Caco-2 (cell line): ENCODE results near the gene SYT1. TPM values are rescaled to one million over a fixed set of nuclear protein-coding genes. Genes with fewer than 3 reads are reported as not detected.

Experiments used
- BruUV-seq: library from RNA; stranded (reverse); fragments of 400-500 nt; replicated peaks from 2 replicates; lab custom pipeline; 2021; lab: Mats Ljungman, UMichigan
- CTCF ChIA-PET: fragments of 300-600 bp; sonication (Branson Sonifier 250); formaldehyde crosslinking; loops from one replicate; lab custom pipeline; 2022; ENCODE audit warnings: antibody characterized with exemption; lab: Charles Lee
- POLR2A ChIA-PET: fragments of 300-600 bp; sonication (Branson Sonifier 250); formaldehyde crosslinking; loops from one replicate; lab custom pipeline; 2022; ENCODE audit warnings: antibody characterized with exemption; lab: Charles Lee
- DNase-seq, 2 experiments: peaks; one replicate each; pipeline versions ENCODE4 v3.0.0 to v3.0.0-alpha.2; 2020 to 2022
- H3K27me3 ChIP-seq: replicated peaks from 2 replicates; pipeline ENCODE4 v1.6.0; 2011; ENCODE audit warnings: low read length; ENCODE audit not compliant: control insufficient read depth, insufficient read depth
- H3K36me3 ChIP-seq: 2 replicates; pipeline ENCODE4 v1.5.1; 2011; ENCODE audit warnings: low read length; ENCODE audit not compliant: control insufficient read depth, insufficient read depth
- H3K4me1 ChIP-seq: fragments of 250-450 bp; sonication (Bioruptor Pico); 2 replicates; pipeline ENCODE4 v1.5.1; 2020; ENCODE audit warnings: mild to moderate bottlenecking
- H3K4me3 ChIP-seq: 2 replicates; pipeline ENCODE4 v1.5.1; 2011; ENCODE audit warnings: low read depth, mild to moderate bottlenecking, control low read depth, low read length
- H3K9me3 ChIP-seq: fragments of 250-450 bp; sonication (Bioruptor Pico); 2 replicates; pipeline ENCODE4 v1.5.1; 2020; ENCODE audit warnings: mild to moderate bottlenecking, moderate library complexity
- H3K27ac Mint-ChIP-seq: one replicate; pipeline ENCODE4 v1.8.0; 2022; ENCODE audit warnings: mixed read lengths; ENCODE audit not compliant: unreplicated experiment
- H3K27me3 Mint-ChIP-seq: one replicate; pipeline ENCODE4 v1.8.0; 2022; ENCODE audit warnings: mixed read lengths; ENCODE audit not compliant: insufficient read depth, unreplicated experiment
- H3K36me3 Mint-ChIP-seq: one replicate; pipeline ENCODE4 v1.8.0; 2022; ENCODE audit warnings: mild to moderate bottlenecking, mixed read lengths; ENCODE audit not compliant: insufficient read depth, unreplicated experiment
- H3K4me1 Mint-ChIP-seq: one replicate; pipeline ENCODE4 v1.8.0; 2022; ENCODE audit warnings: low read depth, mixed read lengths; ENCODE audit not compliant: unreplicated experiment
- H3K4me3 Mint-ChIP-seq: one replicate; pipeline ENCODE4 v1.8.0; 2022; ENCODE audit warnings: mild to moderate bottlenecking, moderate library complexity, mixed read lengths; ENCODE audit not compliant: unreplicated experiment
- H3K9me3 Mint-ChIP-seq: one replicate; pipeline ENCODE4 v1.8.0; 2022; ENCODE audit warnings: mixed read lengths; ENCODE audit not compliant: unreplicated experiment
- intact Hi-C: fragments of 100-400 bp; cut with micrococcal nuclease; formaldehyde crosslinking; loops from one replicate; pipeline ENCODE4 v1.10.0; 2022; ENCODE audit not compliant: unreplicated experiment
- total RNA-seq: library from RNA; stranded (reverse); gene quantifications from 2 replicates; pipeline ENCODE4 v1.2.3, GENCODE V29; 2022
- TF ChIP-seq, protein P1 (sequence below), 2 experiments: fragments of 200-600 bp in 1 of 2; IDR thresholded peaks; 1 replicate in 1 of 2; 2 replicates in 1 of 2; pipeline versions ENCODE4 v1.5.1 to v1.8.0; 2011 to 2022; ENCODE audit warnings: antibody characterized with exemption in 1 of 2, control low read depth in 1 of 2, inconsistent platforms in 1 of 2, low read depth in 1 of 2, low read length in 1 of 2, mild to moderate bottlenecking in 1 of 2, moderate library complexity in 1 of 2; ENCODE audit not compliant: insufficient read depth in 1 of 2, severe bottlenecking in 1 of 2, unreplicated experiment in 1 of 2

Gene SYT1
- total RNA-seq, 1 experiment from 2014 or later: 0.39 TPM

DNA sequence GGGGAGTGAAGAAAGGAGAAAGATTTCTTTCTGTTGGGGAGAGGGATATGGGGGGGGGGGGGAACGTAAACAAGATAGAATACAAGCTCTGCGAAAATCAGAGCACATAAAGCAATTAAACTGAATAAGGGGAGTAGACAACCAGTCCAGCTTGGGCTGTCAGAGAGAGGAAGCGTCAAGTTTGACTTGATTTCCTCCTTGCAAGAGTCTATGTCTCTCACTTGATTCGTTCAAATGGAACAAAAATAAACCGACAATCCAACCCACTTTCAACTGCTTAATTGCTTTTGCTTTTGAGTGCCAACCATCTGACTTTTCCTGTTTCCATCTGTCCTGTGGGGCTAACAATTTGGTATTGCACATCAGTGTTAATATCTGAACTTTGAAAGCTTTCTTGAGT, 942 bp downstream of the SYT1 start:
- no TSS peak for BruUV-seq
- Histone ChIP-seq H3K27me3 (no peaks in the 10 kb centered on the region), H3K36me3 (no peaks in the 10 kb centered on the region), H3K4me1 (peaks cover 8% of the 10 kb centered on the region), H3K4me3 (no peak overlapping the region), H3K9me3 (no peaks in the 10 kb centered on the region)
- ChIA-PET CTCF (no interaction called here), POLR2A (no interaction called here)
- intact Hi-C loops: no loop called here
- no peak for DNase-seq
- Mint-ChIP-seq H3K36me3 (no peaks in the 10 kb centered on the region), H3K4me3 (peak overlapping the region; percentile 84), H3K27me3 (peaks cover 15% of the 10 kb centered on the region), H3K27ac (no peak overlapping the region), H3K4me1 (peaks cover 11% of the 10 kb centered on the region), H3K9me3 (no peaks in the 10 kb centered on the region)
- TF ChIP-seq, protein P1, sequence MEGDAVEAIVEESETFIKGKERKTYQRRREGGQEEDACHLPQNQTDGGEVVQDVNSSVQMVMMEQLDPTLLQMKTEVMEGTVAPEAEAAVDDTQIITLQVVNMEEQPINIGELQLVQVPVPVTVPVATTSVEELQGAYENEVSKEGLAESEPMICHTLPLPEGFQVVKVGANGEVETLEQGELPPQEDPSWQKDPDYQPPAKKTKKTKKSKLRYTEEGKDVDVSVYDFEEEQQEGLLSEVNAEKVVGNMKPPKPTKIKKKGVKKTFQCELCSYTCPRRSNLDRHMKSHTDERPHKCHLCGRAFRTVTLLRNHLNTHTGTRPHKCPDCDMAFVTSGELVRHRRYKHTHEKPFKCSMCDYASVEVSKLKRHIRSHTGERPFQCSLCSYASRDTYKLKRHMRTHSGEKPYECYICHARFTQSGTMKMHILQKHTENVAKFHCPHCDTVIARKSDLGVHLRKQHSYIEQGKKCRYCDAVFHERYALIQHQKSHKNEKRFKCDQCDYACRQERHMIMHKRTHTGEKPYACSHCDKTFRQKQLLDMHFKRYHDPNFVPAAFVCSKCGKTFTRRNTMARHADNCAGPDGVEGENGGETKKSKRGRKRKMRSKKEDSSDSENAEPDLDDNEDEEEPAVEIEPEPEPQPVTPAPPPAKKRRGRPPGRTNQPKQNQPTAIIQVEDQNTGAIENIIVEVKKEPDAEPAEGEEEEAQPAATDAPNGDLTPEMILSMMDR (IDR thresholded peaks at IDR 0.05; ENCODE audit: insufficient read depth in 1 of 2, low read depth in 1 of 2, low read length in 1 of 2, severe bottlenecking in 1 of 2, unreplicated experiment in 1 of 2): no peak

DNA sequence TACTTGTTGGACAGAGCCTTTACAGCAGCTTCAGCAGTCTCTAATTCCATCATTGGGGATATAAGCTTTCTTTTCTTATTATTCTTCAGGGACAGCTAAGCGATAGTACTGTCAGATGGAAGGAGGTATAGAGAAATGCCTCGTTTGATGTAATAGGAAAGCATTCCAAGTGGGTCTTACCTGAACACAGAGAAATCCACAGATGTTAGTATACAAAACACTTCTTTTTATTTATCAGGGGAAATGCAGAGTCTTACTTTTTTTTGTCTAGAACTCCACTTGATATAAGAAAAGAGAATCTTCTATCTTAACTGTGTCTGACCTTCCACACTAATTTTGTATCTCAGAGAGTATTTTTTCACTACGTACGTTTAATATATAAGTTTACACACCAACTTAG, 1.9 kb downstream of the SYT1 start:
- H3K4me3 Mint-ChIP-seq: no peak overlapping the region
- peaks cover 11% of the 10 kb centered on the region for H3K4me1 Mint-ChIP-seq
- H3K36me3 Mint-ChIP-seq: no peaks in the 10 kb centered on the region

DNA sequence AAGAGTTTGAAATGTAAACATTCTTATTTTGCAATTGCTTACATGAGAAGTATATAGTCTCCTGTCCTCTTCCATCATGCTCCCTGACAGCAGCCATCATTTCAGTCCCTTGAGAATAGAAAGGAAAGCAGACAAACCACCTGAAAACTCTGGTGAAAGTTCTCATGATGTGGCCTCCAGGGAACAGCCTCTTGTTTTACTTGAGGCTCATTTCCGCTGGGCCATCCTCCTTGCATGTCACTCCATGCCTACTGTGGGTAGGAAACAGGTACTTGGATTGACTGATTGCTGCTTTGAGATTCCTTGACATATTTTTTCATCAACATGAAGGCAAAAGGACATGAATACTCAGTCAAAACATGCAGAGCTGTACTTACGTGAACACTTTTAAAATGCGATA, 6.0 kb downstream of the SYT1 start:
- no peak overlapping the region for H3K4me3 ChIP-seq
- no peak for DNase-seq
- TF ChIP-seq, protein P1 (IDR thresholded peaks at IDR 0.05; ENCODE audit: insufficient read depth in 1 of 2, low read depth in 1 of 2, low read length in 1 of 2, severe bottlenecking in 1 of 2, unreplicated experiment in 1 of 2): no peak
- peaks cover under 1% of the 10 kb centered on the region for H3K4me1 Mint-ChIP-seq
- no peaks in the 10 kb centered on the region for H3K9me3 ChIP-seq
- BruUV-seq: no TSS peak
- peaks cover 3% of the 10 kb centered on the region for H3K27me3 Mint-ChIP-seq
- intact Hi-C loops: no loop called here
- no peaks in the 10 kb centered on the region for H3K36me3 Mint-ChIP-seq
- H3K9me3 Mint-ChIP-seq: no peaks in the 10 kb centered on the region
- no peaks in the 10 kb centered on the region for H3K4me1 ChIP-seq
- no peaks in the 10 kb centered on the region for H3K36me3 ChIP-seq
- H3K27ac Mint-ChIP-seq: no peak overlapping the region
- ChIA-PET POLR2A (no interaction called here), CTCF (no interaction called here)
- no peaks in the 10 kb centered on the region for H3K27me3 ChIP-seq
- H3K4me3 Mint-ChIP-seq: no peak overlapping the region

More for the DNA sequence above, 1.9 kb downstream of the SYT1 start:
- H3K9me3 Mint-ChIP-seq: no peaks in the 10 kb centered on the region
- DNase-seq: no peak
- Histone ChIP-seq H3K4me3 (no peak overlapping the region), H3K4me1 (peaks cover 8% of the 10 kb centered on the region), H3K27me3 (no peaks in the 10 kb centered on the region), H3K36me3 (no peaks in the 10 kb centered on the region), H3K9me3 (no peaks in the 10 kb centered on the region)
- BruUV-seq: no TSS peak
- ChIA-PET POLR2A (no interaction called here), CTCF (no interaction called here)
- intact Hi-C loops: no loop called here
- peaks cover 15% of the 10 kb centered on the region for H3K27me3 Mint-ChIP-seq
- H3K27ac Mint-ChIP-seq: no peak overlapping the region
- TF ChIP-seq, protein P1 (IDR thresholded peaks at IDR 0.05; ENCODE audit: insufficient read depth in 1 of 2, low read depth in 1 of 2, low read length in 1 of 2, severe bottlenecking in 1 of 2, unreplicated experiment in 1 of 2): no peak
